Measurements from ENCODE around the gene NCAM1.

NCAM1 gene

GRCh38 chr11:113113801-113114704, 152.8 kb downstream of the NCAM1 start:
- peak; percentile 67 for DNase-seq (ENCODE audit: low read depth)
- no peak overlapping the region for H3K4me3 ChIP-seq (ENCODE audit: low read length)
- peak; percentile 96 for TF ChIP-seq CTCF (conservative IDR thresholded peaks at IDR 0.05; ENCODE audit: low read length)

- no peak for TF ChIP-seq CTCF (conservative IDR thresholded peaks at IDR 0.05; ENCODE audit: low read length)
- DNase-seq (ENCODE audit: low read depth) = no peak
- H3K4me3 ChIP-seq (ENCODE audit: low read length) = no peak overlapping the region
Observed at GRCh38 chr11:113114705-113115027, 153.4 kb downstream of the NCAM1 start.

GRCh38 chr11:113118104-113118503, 156.9 kb downstream of the NCAM1 start:
- TF ChIP-seq CTCF (conservative IDR thresholded peaks at IDR 0.05; ENCODE audit: low read length) = no peak
- no peak for DNase-seq (ENCODE audit: low read depth)

GRCh38 chr11:113119074-113119473, 157.9 kb downstream of the NCAM1 start:
- peak; percentile 28 for DNase-seq (ENCODE audit: low read depth)
- no peak for TF ChIP-seq CTCF (conservative IDR thresholded peaks at IDR 0.05; ENCODE audit: low read length)
- H3K4me3 ChIP-seq (ENCODE audit: low read length) = no peak overlapping the region

More at GRCh38 chr11:113118104-113118503, 156.9 kb downstream of the NCAM1 start:
- no peak overlapping the region for H3K4me3 ChIP-seq (ENCODE audit: low read length)

- DNase-seq (ENCODE audit: low read depth) = no peak
- no peak for TF ChIP-seq CTCF (conservative IDR thresholded peaks at IDR 0.05; ENCODE audit: low read length)
- H3K4me3 ChIP-seq (ENCODE audit: low read length) = no peak overlapping the region
Observed at GRCh38 chr11:113119966-113120736, 158.9 kb downstream of the NCAM1 start.

GRCh38 chr11:113121746-113122145, 160.5 kb downstream of the NCAM1 start:
- H3K4me3 ChIP-seq (ENCODE audit: low read length) = no peak overlapping the region
- TF ChIP-seq CTCF (conservative IDR thresholded peaks at IDR 0.05; ENCODE audit: low read length) = no peak
- DNase-seq (ENCODE audit: low read depth) = no peak
